Measurements from ENCODE around the gene HMBS.

- TF ChIP-seq POLR2A (IDR thresholded peaks at IDR 0.05; ENCODE audit: low read length) (no peak), GATA1 (IDR thresholded peaks at IDR 0.05; ENCODE audit: low read depth, low read length) (no peak)
Measured at GRCh38 chr11:119052163-119052814, 32.4 kb upstream of the HMBS start.
